ENCODE measurements around the gene NTHL1.
"Not testable (repeated sequence)": the region's sequence is repeated elsewhere in the genome, so short reads cannot be mapped to it uniquely, and the experiment has no call there.

The NTHL1 gene

DNA sequence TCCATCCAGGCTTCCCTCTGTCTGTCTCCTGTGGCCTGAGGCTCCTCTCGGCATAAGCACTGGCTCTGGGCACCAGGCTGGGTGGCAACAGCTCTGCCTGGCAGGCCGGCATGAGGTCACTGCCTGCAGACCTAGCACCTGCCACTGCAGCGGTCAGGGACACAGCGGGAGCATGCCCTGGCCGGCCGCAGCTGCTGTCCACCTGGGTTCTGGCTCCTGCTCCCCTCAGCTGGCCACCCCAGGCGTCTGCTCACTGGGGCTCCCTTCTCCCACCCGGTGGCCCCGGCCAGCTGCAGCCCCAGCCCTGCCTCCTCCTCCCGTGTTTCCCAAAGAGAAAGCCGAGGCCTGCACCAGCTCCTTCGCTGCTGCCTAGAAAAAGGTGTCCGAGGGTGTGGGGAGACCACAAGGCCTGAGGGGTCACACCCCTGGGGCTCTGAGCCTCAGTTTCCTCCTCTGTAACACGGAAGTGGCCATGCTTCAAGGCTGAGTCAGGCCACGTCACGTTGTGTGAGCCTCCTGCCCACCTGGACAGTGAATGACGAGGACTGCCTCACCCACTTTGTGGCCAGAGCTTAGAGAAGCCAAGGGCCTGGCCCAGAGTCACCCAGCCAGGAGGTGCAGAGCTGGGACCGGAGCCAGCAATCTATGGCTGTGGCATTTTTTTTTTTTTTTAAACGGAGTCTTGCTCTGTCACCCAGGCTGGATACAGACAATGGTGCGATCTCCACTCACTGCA, 6.7 kb downstream of the NTHL1 start:
- no peak for DNase-seq (ENCODE audit: low spot score)

DNA sequence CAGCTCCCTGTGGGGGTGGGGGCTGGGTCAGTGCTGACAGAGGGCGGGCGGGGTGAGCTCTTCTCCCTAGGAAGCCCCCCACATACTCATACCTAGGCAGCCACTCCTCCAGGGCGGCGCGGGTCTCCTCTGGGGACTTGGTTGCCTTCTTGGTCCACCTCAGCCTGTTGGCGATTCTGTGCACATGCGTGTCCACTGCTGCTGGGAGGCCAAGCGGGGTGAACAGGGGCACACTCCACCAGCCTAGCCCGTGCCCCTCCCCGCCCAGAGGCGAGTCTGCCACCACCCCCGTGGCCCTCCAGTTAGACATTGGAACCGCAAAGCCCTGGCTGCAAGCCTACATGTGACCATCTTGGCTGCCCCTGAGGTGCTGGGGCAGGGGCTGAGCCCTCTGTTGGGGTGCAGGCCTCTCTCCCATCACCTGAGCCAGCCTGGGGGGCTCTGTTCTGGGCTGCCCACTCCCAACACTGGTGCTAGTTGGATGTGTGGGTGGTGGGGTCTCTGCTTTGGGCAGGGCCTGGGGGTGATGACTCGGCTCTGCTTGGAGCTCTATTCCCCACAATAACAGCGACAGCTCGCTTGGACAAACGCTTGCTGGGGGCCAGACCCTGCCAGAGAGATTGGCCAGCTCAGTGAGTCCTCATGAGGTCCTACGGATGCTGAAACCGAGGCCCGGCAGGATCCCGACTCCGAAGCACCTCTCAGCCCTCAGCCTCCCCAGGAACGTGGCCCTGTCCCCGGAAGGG, 7.4 kb downstream of the NTHL1 start:
- DNase-seq (ENCODE audit: low spot score): no peak

DNA sequence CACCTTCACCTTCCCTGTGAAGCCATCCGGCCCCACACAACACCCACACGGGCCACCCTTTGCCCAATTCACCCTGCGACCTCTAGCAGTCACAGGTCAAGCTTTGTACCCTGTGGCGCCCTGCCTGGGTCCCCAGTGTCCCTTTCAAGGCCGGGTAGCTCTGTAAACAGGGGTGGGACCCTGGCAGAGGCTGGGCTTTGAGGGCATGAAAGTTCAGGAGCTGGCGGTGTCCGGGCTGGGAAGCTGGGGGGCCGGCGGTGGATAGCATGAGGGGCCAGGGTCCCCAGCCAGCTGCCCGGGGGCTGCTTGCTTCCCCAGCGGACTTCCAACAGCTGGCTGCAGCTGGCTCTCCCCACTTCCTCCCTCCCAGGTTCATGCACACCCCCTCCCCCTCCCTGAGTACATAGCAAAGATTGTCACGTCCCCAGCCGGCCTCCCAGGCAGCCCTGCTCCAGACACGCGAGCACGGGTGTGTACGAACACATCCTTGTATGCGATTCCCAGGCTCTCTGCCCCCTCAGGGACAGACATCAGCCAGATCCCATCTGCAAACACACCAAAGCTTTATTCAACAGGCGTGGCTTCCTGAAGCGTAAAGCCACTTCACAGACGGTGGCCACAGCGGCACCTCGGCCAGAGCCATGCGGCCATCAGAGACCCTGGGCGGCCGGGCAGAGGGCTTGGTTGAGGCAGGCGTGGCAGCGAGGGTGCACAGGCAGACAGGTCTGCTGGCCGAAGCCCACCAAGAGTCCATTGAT, 8.2 kb downstream of the NTHL1 start:
- DNase-seq (ENCODE audit: low spot score): no peak

DNA sequence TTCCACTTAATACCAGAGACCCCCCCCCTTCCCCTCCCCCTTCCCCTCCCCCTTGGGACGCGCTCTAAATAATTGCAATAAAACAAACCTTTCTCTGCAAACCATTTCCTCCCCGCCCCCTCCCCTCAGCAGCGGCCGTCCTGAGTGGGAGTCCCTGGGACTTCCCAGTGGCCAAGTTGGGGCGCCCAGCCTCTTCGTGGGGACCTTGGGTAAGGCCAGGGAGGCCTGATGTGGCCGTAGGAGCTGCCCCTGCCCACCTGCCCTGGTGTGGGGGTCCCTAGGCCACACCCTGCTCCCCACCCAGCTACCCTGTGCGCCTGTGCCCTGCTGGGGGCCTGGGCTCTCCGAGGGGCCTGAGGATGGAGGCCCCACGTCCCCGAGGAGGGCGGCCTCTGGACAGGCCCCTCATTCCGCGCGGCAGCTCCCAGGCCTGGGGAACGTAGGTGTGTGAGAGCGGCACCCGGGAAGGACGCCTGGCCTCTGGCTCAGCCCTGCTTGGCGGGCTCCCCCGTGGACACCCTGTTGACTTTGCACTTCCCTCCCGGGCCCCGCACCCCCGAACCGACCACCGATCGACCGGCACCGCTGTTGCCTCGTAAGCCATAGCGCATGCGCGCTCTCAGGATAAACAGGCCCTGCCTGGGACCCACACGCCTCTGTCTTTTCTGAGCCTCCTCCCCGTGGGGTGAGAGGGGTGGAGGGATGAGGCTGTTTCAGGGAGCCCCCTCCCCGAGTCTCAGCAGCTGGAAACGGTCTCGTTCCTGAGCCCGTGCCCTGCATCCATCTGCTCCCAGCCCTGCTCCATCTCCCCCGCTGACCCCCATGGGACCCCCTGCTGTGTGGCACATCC, 9.0 kb downstream of the NTHL1 start:
- DNase-seq (ENCODE audit: low spot score): no peak

DNA sequence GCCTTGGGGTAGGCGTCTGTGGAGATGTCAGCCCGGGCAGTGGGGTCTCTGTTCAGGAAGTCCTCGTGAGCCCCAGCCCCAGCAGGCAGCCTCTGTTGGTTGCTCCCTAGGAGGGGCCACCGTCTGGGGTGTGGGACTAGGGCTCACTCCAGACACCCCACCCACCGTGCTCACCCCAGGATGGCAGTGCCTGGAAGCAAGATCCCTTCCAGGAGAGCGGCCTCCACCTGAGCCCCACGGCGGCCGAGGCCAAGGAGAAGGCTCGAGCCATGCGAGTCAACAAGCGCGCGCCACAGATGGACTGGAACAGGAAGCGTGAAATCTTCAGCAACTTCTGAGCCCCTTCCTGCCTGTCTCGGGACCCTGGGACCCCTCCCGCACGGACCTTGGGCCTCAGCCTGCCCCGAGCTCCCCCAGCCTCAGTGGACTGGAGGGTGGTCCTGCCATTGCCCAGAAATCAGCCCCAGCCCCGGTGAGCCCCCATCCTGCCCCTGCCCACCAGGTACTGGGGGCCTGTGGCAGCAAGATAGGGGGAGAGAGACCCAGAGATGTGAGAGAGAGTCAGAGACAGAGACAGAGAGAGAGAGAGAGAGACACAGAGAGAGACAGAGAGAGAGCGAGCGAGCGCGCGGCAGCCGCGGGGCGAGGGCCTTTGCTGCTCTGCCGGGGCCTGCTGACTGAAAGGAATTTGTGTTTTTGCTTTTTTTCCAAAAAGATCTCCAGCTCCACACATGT, 9.8 kb downstream of the NTHL1 start:
- DNase-seq (ENCODE audit: low spot score): no peak

DNA sequence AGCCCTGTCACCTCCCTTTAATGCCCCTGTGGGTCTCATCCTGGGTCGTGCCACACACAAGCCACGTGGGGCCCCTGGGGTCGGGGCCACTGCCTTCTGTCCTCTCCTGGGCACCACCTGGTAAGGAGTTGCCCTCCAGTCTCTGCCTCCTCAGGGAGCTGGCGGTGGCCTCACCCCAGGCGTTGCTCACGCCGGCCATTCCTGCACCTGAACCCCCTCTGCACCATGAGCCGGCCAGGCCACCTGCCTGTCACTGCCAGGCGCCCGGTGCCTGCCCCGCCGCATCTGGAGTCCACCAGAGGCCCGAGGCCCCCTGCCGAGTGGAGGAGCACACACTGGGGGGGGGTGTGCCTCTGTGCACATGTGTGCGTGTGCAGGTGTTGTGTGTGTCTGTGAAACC, 10.5 kb downstream of the NTHL1 start:
- no peak for DNase-seq (ENCODE audit: low spot score)

DNA sequence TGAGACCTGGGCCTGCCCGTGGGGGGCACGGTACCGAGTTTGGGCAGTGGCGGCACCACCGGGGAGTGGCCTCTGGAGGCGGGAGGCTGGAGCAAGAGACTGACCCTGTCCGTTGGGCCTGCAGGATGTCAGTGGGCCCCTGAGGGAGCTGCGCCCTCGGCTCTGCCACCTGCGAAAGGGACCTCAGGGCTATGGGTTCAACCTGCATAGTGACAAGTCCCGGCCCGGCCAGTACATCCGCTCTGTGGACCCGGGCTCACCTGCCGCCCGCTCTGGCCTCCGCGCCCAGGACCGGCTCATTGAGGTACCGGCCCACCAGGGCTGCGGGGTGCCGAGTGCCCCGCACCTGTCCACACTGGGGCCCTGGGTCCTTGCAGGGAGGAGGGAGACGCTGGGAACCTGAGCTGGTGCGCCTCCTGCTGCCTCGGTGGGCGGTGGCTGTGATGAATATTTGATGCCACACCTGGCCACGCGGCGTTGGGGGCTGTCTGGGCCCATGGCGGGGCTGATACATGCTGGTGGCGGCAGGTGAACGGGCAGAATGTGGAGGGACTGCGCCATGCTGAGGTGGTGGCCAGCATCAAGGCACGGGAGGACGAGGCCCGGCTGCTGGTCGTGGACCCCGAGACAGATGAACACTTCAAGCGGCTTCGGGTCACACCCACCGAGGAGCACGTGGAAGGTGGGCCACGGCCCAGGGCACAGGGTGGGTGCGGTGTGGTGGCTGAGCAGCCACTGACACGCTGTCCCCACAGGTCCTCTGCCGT, 11.3 kb downstream of the NTHL1 start:
- DNase-seq (ENCODE audit: low spot score): no peak

DNA sequence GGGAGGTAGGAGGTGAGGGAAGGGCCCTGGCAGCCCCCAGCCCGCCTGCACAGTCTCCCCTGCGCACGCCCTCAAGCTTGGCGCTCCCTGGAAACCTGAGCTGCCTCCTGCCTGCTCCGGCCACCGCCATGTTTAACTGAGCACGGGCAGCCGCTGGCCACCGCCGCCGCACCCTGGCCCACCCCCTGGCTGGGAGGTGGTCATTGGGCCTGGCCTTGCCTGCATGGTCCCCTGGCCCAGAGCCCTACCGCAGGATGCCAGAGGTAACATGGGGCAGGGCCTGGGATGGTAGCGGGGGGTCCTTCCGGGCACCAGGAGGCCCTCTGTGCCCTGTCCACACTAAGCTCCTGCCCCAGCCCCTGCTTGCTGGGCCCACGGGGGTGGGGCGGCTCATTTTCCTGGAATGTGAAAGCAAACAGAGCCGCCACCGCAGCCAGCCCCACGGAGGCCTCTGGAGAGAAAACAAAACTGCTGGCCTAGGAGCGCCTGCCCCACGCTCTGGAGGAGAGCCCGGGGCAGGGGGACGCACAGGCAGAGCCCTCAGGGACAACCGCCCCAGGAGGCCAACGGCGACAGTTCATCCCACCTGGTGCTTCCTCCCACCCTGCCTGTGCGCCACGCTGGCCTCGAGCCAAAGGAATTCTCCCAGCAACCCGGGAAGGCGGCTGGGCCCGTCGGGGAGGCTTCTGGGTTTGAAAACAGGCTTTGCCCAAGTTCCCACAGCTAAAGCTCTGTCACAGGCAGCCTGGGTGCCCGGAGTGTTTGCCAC, 12.0 kb downstream of the NTHL1 start:
- DNase-seq (ENCODE audit: low spot score): no peak

DNA sequence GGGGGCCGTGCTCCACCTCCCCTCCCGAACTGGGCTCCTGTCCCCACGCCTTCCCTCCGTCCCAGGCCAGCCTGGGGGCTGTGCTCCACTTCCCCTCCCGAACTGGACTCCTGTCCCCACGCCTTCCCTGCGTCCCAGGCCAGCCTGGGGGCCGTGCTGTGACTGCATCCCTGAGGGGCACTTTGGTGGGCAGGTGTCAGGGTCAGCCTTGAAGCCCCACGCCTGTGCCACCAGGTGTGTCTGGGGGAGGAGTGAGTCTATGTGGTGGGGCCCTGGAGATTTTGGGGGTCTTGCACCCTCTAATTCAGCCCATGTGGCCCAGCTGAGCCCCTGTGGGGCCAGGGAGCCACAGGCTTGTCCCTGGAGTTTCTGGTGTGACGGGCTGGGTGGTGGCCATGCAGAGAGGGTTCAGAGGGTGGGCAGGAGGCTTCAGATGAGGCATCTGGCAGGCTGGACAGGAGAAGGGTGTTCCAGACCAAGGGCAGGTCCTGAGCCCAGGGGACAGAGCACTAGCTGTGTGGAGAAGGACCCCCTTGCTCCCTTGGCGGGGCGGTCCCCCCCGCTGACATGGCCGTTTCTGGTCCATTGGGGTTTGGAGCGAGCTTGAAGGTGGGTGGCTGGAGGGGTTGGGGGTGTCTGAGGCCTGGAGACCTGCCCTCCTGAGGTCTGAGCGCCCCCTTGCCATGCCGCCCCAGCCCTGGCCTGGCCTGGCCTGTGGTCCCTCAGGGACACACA, 12.8 kb downstream of the NTHL1 start:
- no peak for DNase-seq (ENCODE audit: low spot score)

DNA sequence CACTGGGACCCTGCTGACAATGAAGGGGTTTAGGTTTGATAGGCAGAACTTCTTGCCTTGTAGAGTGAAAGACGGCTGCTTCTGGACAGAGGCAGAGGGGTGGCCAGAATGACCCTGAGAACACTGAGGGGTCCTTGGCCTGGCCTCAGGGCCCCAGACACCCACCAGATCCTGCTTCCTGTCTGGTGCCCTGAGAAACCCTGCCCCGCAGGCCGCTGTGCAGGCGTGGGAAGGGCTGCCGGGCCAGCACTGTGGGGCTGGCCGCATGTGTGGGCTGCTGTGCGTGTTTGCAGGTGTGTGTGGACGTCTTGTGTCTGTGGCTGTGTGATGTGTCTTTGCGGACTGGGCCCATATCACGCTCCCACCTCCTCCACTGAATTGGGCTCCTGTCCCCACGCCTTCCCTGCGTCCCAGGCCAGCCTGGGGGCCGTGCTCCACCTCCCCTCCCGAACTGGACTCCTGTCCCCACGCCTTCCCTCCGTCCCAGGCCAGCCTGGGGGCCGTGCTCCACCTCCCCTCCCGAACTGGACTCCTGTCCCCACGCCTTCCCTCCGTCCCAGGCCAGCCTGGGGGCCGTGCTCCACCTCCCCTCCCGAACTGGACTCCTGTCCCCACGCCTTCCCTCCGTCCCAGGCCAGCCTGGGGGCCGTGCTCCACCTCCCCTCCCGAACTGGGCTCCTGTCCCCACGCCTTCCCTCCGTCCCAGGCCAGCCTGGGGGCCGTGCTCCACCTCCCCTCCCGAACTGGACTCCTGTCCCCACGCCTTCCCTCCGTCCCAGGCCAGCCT, 13.5 kb downstream of the NTHL1 start:
- DNase-seq (ENCODE audit: low spot score): not testable (repeated sequence)

DNA sequence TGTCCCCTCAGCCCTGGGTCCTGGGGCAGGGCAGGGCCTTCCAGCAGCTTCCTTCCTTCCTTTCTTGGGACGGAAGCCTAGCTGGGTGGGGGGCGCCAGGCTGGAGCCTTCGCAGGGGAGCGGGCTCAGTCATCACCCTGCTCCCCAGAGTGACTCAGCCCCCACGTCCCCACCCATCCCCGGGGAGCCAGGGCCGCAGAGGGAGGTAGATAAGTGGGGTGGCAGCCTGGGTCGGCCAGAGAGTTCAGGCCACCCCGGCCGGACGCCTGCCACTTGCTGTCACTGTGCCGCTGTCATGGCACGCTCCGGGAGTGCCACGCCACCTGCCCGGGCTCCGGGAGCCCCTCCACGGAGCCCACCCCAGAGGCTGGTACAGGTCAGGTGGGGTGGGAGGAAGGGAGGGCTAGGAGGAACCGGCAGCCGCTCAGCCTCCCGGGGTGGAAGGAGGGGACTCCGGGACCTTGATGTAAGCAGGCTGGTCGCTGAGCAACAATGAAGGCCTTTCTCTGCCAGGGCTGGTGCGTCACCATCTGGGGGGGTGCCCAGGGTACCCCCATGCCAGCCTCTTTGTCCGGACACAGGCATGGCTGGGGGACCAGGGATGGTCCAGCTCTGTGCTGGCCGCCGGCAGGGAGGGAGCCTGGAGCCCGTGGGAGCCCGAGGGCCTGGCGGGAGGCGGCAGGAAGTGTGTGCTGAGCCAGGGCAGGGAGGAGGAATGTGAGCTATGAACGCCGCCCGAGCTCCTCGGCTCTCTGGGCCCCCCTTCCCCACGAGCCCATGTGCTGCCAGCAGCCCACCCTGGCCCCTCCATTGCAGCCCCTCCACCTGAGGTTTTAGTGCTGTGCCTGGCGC, 14.4 kb downstream of the NTHL1 start:
- DNase-seq (ENCODE audit: low spot score): no peak

DNA sequence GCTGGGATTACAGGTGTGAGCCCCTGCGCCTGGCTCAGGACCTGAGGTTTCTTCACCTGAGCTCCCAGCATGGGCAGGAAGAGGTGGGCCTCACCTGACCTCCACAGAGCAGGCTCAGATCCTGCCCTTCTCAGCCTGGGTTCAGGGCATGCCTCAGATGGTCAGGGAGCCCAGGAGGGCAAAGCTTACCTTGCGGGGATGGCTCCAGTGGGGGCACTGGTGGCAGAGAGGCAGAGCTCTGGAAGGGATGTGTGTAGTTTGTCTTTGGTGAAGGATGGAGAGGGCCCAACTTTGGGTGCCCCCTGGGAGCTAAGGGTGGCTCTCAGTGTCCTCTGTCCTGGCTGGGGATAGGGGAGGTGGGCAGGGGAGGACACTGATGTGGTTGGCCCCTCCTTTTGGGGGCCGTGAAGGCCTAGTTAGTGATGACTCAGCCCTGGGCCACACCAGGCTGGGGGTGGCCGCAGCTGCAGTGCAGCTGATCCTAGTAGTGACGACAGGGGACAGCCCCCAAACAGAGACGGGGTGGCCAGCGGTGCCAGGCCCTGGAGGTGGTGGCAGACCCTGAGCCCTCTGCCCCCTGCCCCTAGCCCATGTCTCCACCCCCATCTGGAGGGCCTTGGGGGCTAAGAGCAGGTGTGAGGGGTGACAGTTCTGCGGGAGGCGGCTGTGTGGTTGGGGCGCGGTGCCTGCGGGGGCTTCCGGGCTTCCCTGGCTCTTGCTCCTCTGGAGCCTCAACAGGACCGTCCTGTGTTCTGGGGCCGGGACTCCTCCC, 15.2 kb downstream of the NTHL1 start:
- DNase-seq (ENCODE audit: low spot score): no peak

DNA sequence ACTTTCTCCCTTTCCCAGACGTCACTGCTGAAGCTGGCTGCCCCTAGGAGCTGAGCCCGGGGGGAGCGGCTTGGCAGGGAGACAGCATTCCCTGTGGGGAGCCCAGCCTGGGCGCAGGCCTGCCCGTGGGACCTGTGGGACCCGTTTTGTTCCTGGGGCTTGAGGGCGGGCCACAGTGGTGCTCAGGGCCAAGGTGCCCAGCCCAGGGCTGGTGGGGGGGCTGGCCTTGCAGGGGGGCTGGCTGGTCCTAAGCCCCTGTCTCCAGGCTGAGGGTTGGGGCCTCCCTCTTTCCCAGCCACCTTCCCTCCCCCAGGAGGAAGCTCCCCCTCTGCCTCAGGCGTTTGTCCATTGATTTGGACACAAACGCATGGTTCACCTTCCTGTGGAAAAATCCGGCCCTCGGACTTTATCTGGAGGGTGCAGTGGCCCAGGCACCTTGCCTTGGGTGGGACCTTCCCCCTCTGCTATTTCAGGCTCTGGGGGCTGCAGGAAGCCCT, 16.5 kb downstream of the NTHL1 start:
- no peak for DNase-seq (ENCODE audit: low spot score)

DNA sequence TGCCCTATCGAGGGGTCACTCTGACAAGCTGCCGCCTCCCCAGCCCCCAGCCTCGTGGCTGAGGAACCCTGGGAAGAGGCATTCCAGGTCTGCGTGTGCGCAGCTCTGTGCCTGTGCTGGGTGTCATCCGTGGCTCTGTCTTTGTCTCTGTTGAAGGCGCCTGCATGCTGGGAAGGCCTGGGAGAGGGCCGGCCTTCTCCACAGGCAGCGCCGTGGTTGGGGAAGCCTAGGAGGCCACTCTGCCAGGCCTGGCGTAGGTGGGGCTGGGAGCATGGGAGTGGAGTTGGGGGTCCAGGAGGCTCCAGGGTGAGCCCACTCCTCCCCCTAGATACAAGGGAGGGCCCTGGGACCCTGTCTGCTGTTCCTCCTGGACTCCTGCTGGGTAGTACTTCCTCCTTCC, 17.6 kb downstream of the NTHL1 start:
- no peak for DNase-seq (ENCODE audit: low spot score)

DNA sequence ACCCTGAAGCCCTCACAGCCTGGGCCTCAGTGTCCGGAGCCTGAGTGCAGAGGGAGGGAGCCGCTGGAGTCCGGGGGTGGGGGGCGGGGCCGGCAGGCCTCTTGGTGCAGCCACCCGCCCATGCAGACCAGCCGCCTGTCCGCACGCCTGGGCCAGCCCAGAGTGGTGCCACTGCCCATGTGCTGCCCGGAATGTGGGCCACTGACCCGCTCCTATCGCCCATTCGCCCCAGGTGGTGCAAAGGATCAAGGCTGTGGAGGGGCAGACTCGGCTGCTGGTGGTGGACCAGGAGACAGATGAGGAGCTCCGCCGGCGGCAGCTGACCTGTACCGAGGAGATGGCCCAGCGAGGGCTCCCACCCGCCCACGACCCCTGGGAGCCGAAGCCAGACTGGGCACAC, 18.3 kb downstream of the NTHL1 start:
- no peak for DNase-seq (ENCODE audit: low spot score)

DNA sequence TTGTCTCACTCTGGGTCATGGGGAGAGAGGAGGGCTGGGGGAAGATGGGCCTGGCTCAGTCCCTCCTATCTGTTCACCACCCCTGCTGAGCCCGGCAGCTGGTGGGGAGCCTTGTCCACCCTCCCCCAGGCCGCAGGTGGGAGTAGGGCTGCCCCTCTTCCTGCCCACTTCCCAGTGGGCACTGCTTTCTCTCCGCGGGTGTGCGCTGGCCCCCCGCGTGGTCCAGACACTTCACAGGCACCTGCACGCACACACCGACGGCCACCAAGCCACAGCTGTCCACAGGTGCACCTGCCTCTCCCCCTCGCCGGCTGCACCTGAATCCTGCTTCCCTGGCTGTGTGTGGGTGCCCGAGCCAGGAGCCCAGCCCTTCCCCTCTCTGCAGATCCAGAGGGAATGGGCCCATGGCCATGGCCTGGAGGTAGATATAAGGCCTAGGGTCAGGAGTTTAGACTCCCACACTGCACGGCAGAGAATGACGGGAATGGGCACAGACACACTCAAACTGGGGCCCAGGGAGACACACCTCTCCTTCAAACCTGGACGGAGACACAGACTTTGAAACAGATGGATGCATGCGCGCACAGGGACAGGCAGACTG, 18.9 kb downstream of the NTHL1 start:
- DNase-seq (ENCODE audit: low spot score): no peak
